Endothelial cell of umbilical vein (primary cell): ENCODE measurements around the gene SEC24C. TPM values are rescaled to one million over a fixed set of nuclear protein-coding genes. Genes with fewer than 3 reads are reported as not detected.

ENCODE experiments used
- BruUV-seq: library from RNA; stranded (reverse); fragments of 400-500 nt; replicated peaks from 2 replicates; lab custom pipeline; 2021; lab: Mats Ljungman, UMichigan
- CTCF ChIA-PET: fragments of 300-600, 350-600 bp; sonication (Branson Sonifier 250); formaldehyde crosslinking; loops from one replicate; lab custom pipeline; 2021; ENCODE audit warnings: antibody characterized with exemption, inconsistent platforms; lab: Charles Lee
- POLR2A ChIA-PET: fragments of 300-600, 350-600 bp; sonication (Branson Sonifier 250); formaldehyde crosslinking; loops from one replicate; lab custom pipeline; 2021; ENCODE audit warnings: antibody characterized with exemption, inconsistent platforms; lab: Charles Lee
- DNase-seq: peaks from one replicate; pipeline ENCODE4 v3.0.0-alpha.2; 2011; ENCODE audit warnings: low read depth, low spot score
- FAIRE-seq: peaks from 2 replicates; lab custom pipeline; 2011; peaks lifted over from hg19 to GRCh38; lab: Jason Lieb, UNC
- H2AFZ ChIP-seq: 2 replicates; pipeline ENCODE4 v1.6.0; 2012; ENCODE audit warnings: low read depth, low read length, control low read depth, inconsistent platforms
- H3K27ac ChIP-seq: 2 replicates; pipeline ENCODE4 v1.5.1; 2011; ENCODE audit warnings: low read depth, mild to moderate bottlenecking, control low read depth, low read length, moderate library complexity; ENCODE audit not compliant: insufficient read depth
- H3K27me3 ChIP-seq, 2 experiments: 2 replicates each; pipeline versions ENCODE4 v1.6.0 to v1.6.1; 2011; ENCODE audit warnings: low read length in 2 of 2, mixed read lengths in 1 of 2; ENCODE audit not compliant: control insufficient read depth in 2 of 2, insufficient read depth in 2 of 2
- H3K36me3 ChIP-seq, 2 experiments: 2 replicates in 1 of 2; 3 replicates in 1 of 2; pipeline ENCODE4 v1.5.1; 2011; ENCODE audit warnings: low read length in 2 of 2, mild to moderate bottlenecking in 1 of 2, moderate library complexity in 1 of 2; ENCODE audit not compliant: control insufficient read depth in 2 of 2, insufficient read depth in 2 of 2; ENCODE audit errors: extremely low read depth in 1 of 2
- H3K4me1 ChIP-seq: 3 replicates; pipeline ENCODE4 v1.5.1; 2011; ENCODE audit warnings: mild to moderate bottlenecking, low read length; ENCODE audit not compliant: control insufficient read depth, insufficient read depth; ENCODE audit errors: extremely low read depth
- H3K4me2 ChIP-seq: 2 replicates; pipeline ENCODE4 v1.6.1; 2011; ENCODE audit warnings: low read length, control low read depth, mixed read lengths; ENCODE audit not compliant: insufficient read depth
- H3K4me3 ChIP-seq, 3 experiments: fragments of 200-600 bp in 1 of 3; sonication (generic), shearing (Covaris generic) in 1 of 3; replicated peaks in 1 of 3; 2 replicates each; pipeline ENCODE4 v1.5.1; 2011 to 2016; ENCODE audit warnings: control low read depth in 3 of 3, low read length in 3 of 3, mild to moderate bottlenecking in 2 of 3, inconsistent platforms in 1 of 3, low read depth in 1 of 3, moderate library complexity in 1 of 3; ENCODE audit not compliant: insufficient read depth in 1 of 3
- H3K79me2 ChIP-seq: 2 replicates; pipeline ENCODE4 v1.6.0; 2012; ENCODE audit warnings: low read length, inconsistent platforms; ENCODE audit not compliant: control insufficient read depth, insufficient read depth
- H3K9ac ChIP-seq: replicated peaks from 2 replicates; pipeline ENCODE3; 2011; ENCODE audit warnings: low read length, control low read depth; ENCODE audit not compliant: insufficient read depth; ENCODE audit errors: extremely low read depth
- H3K9me1 ChIP-seq: replicated peaks from 3 replicates; pipeline ENCODE4 v1.6.0; 2011; ENCODE audit warnings: mild to moderate bottlenecking, low read length; ENCODE audit not compliant: control insufficient read depth, insufficient read depth; ENCODE audit errors: extremely low read depth
- H3K9me3 ChIP-seq: replicated peaks from 2 replicates; pipeline ENCODE4 v1.5.1; 2012; ENCODE audit warnings: low read length, inconsistent platforms; ENCODE audit not compliant: control insufficient read depth, insufficient read depth
- H4K20me1 ChIP-seq: replicated peaks from 2 replicates; pipeline ENCODE3; 2011; ENCODE audit warnings: mild to moderate bottlenecking, low read length; ENCODE audit not compliant: control insufficient read depth, insufficient read depth; ENCODE audit errors: extremely low read depth
- CTCF ChIP-seq, 2 donors: IDR thresholded peaks; 1 replicate in 1 of 2; 2 replicates in 1 of 2; pipeline ENCODE4 v1.5.1; 2011; ENCODE audit warnings: low read length in 2 of 2, mild to moderate bottlenecking in 2 of 2, moderate library complexity in 2 of 2, control low read depth in 1 of 2, inconsistent platforms in 1 of 2, low read depth in 1 of 2; ENCODE audit not compliant: insufficient read depth in 1 of 2; ENCODE audit errors: extremely low read depth in 1 of 2
- EZH2 ChIP-seq: IDR thresholded peaks from 2 replicates; pipeline ENCODE4 v1.6.1; 2012; ENCODE audit warnings: borderline replicate concordance, low read depth, mild to moderate bottlenecking, moderate library complexity, low read length, inconsistent platforms; ENCODE audit not compliant: severe bottlenecking
- FOS ChIP-seq: IDR thresholded peaks from 2 replicates; pipeline ENCODE4 v1.6.1; 2011; ENCODE audit warnings: mild to moderate bottlenecking, low read length, moderate library complexity, borderline replicate concordance; ENCODE audit not compliant: insufficient read depth
- GATA2 ChIP-seq: IDR thresholded peaks from 2 replicates; pipeline ENCODE4 v1.7.0; 2011; ENCODE audit warnings: low read depth, mild to moderate bottlenecking, moderate library complexity, mixed read lengths, low read length; ENCODE audit not compliant: insufficient read length, insufficient read depth
- JUN ChIP-seq: IDR thresholded peaks from 2 replicates; pipeline ENCODE4 v1.6.1; 2011; ENCODE audit warnings: borderline replicate concordance, low read depth; ENCODE audit not compliant: insufficient read length, insufficient read depth
- MAX ChIP-seq: IDR thresholded peaks from 2 replicates; pipeline ENCODE4 v1.6.1; 2011; ENCODE audit not compliant: insufficient read depth, insufficient read length
- MYC ChIP-seq: IDR thresholded peaks from one replicate; pipeline ENCODE4 v1.6.1; 2011; ENCODE audit warnings: mild to moderate bottlenecking, low read depth, low read length
- POLR2A ChIP-seq: IDR thresholded peaks from 2 replicates; pipeline ENCODE4 v1.6.1; 2012; ENCODE audit warnings: low read depth, mild to moderate bottlenecking, control low read depth, low read length
- POLR2AphosphoS5 ChIP-seq: IDR thresholded peaks from 2 replicates; pipeline ENCODE4 v1.6.1; 2012; ENCODE audit warnings: low read depth, mild to moderate bottlenecking, control low read depth, low read length, moderate library complexity; ENCODE audit not compliant: insufficient read depth
- dilution Hi-C: fragments of 300-500 bp; cut with MboI; formaldehyde crosslinking; loops from one replicate; pipeline ENCODE4 v1.15.0; 2019; ENCODE audit warnings: low sequenced_read_pairs; ENCODE audit not compliant: extremely low pct_ligation_motif_present
- intact Hi-C: fragments of 100-400 bp; cut with micrococcal nuclease; formaldehyde crosslinking; loops from one replicate; pipeline ENCODE4 v1.10.0; 2022
- polyA plus RNA-seq, 4 experiments: library from polyadenylated mRNA; depleted of rRNA in 3 of 4; stranded (reverse) in 3 of 4; unstranded in 1 of 4; fragments of >200 nt; gene quantifications; 2 replicates each; pipeline versions ENCODE4 v1.2.1 to v1.2.3, GENCODE V29; 2011 to 2012; ENCODE audit warnings: missing spikeins in 1 of 4
- total RNA-seq: library from RNA; stranded (reverse); gene quantifications from 2 replicates; pipeline ENCODE4 v1.2.3, GENCODE V29; 2021

SEC24C gene
- total and polyA plus RNA-seq, 2 donors (not counting 3 experiments of a cell fraction or from before 2014, with no cell fraction given) = 95.5 to 108 TPM

- DNase-seq (no peak), FAIRE-seq (no peak)
- H3K4me1 ChIP-seq = peaks cover 25% of the 10 kb centered on the region
- intact Hi-C loops = no loop called here
- no peak overlapping the region for H2AFZ ChIP-seq
- H3K9ac ChIP-seq = no peak overlapping the region
- no peaks in the 10 kb centered on the region for H3K9me3 ChIP-seq
- no peaks in the 10 kb centered on the region for H4K20me1 ChIP-seq
- BruUV-seq = no TSS peak
- ChIA-PET CTCF (interaction anchor here (0.7 to 8.3 kb wide), 2 partner anchors 11 to 99 kb away, joined by 3 to 69 read pairs; no protein-coding TSS in a partner anchor), POLR2A (no interaction called here)
- TF ChIP-seq FOS (no peak), POLR2AphosphoS5 (no peak), CTCF (IDR thresholded peaks at IDR 0.05; ENCODE audit: extremely low read depth in 1 of 2, insufficient read depth in 1 of 2, low read depth in 1 of 2, low read length in 2 of 2) (no peak), EZH2 (no peak), MYC (no peak), POLR2A (no peak), GATA2 (no peak), JUN (no peak), MAX (no peak)
- H3K4me3 ChIP-seq = no peak overlapping the region
- no peak overlapping the region for H3K4me2 ChIP-seq
- peaks cover 4 to 5% of the 10 kb centered on the region in 2 experiments for H3K36me3 ChIP-seq
- dilution Hi-C loops = no loop called here
- no peaks in the 10 kb centered on the region for H3K27me3 ChIP-seq
- peaks cover 57% of the 10 kb centered on the region for H3K79me2 ChIP-seq
- H3K9me1 ChIP-seq = no peaks in the 10 kb centered on the region
- H3K27ac ChIP-seq = no peak overlapping the region
Measured at GRCh38 chr10:73779539-73780197, 35.5 kb downstream of the SEC24C start.
